ENCODE data around the gene CAPN14. TPM values are rescaled to one million over a fixed set of nuclear protein-coding genes. Genes with fewer than 3 reads are reported as not detected.
"Not testable (repeated sequence)": the region's sequence is repeated elsewhere in the genome, so short reads cannot be mapped to it uniquely, and the experiment has no call there.

The CAPN14 gene
- polyA plus RNA-seq, 4 donors, result 0.04 to 0.09 (median 0.07) TPM

DNA sequence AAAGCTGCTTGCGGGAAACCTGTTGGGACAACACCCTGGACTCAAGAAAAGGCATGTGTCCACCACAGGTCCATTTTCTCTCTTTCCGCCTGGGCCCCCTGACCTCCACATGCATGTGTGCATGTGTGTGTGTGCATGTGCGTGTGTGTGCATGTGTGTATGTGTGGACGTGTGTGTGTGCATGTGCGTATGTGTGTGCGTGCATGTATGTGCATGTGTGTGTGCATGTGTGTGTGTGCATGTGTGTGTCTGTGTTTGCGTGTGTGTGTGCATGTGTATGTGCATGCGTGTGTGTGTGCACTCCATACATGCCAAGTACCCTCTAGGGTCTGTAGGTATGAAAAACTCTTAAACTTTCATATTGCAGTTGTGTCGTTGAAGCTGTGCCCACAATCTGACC lies 16.3 kb downstream of the CAPN14 start:
- DNase-seq (ENCODE audit: low read depth in 4 of 4, low spot score in 3 of 4), result no peak

DNA sequence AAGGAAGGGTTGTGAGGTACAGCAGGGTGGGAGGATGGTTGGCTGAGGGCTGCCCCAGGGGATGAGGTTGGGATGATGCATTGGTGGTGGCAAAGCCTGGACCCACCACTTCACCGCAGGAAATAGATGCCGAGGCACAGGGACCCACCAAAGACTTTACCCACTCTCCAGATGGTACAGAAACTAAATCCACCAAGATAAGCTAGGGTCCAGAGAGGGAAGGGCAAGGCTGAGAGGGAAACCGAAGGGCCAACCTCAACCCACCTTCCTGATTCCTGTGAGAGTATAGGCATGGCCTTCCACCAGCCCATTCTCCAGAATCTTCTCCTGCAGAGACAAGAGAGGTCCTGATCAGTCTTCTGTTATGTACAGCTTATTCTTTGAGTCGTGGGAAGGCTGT lies 18.1 kb downstream of the CAPN14 start:
- no peak for DNase-seq (ENCODE audit: low read depth in 4 of 4, low spot score in 3 of 4)

GRCh38 chr2:31197669-31198068 lies 19.6 kb downstream of the CAPN14 start:
- no peak for DNase-seq (ENCODE audit: low read depth in 4 of 4, low spot score in 3 of 4)

GRCh38 chr2:31197166-31197565 lies 20.1 kb downstream of the CAPN14 start:
- no peak for DNase-seq (ENCODE audit: low read depth in 4 of 4, low spot score in 3 of 4)

DNA sequence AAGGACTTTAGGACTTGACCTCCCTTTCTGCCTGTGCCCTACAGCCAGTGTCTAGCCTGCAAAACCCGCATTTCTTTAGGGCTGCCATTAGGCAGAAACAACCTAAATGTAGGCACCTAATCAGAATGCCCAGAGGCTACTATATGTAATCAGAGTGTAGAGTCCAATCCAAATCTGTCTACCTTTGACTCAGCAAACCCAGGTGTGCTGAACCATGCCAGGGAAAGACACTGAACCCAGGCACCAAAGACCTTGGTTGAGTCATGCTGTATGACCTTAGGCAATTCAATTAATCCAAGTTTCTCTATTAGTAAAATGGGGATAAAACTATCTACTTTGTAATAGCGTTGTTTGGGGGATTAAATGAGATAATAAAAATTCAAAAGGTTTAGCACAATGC lies 20.7 kb downstream of the CAPN14 start:
- no peak for DNase-seq (ENCODE audit: low read depth in 4 of 4, low spot score in 3 of 4)

- no peak for DNase-seq (ENCODE audit: low read depth in 4 of 4, low spot score in 3 of 4)
These were observed 23.5 kb downstream of the CAPN14 start for GRCh38 chr2:31193806-31194205.

- no peak for DNase-seq (ENCODE audit: low read depth in 4 of 4, low spot score in 3 of 4)
These were observed 24.4 kb downstream of the CAPN14 start for GRCh38 chr2:31192851-31193392.

- DNase-seq (ENCODE audit: low read depth in 4 of 4, low spot score in 3 of 4), result no peak
These were observed 24.9 kb downstream of the CAPN14 start for GRCh38 chr2:31192396-31192795.

- DNase-seq (ENCODE audit: low read depth in 4 of 4, low spot score in 3 of 4), result no peak
These were observed 25.4 kb downstream of the CAPN14 start for GRCh38 chr2:31191931-31192330.

GRCh38 chr2:31190188-31190587 lies 27.1 kb downstream of the CAPN14 start:
- no peak for DNase-seq (ENCODE audit: low read depth in 4 of 4, low spot score in 3 of 4)

- DNase-seq (ENCODE audit: low read depth in 4 of 4, low spot score in 3 of 4), result no peak
These were observed 28.2 kb downstream of the CAPN14 start for GRCh38 chr2:31189141-31189540.

GRCh38 chr2:31188131-31188530 lies 29.2 kb downstream of the CAPN14 start:
- DNase-seq (ENCODE audit: low read depth in 4 of 4, low spot score in 3 of 4), result no peak

DNA sequence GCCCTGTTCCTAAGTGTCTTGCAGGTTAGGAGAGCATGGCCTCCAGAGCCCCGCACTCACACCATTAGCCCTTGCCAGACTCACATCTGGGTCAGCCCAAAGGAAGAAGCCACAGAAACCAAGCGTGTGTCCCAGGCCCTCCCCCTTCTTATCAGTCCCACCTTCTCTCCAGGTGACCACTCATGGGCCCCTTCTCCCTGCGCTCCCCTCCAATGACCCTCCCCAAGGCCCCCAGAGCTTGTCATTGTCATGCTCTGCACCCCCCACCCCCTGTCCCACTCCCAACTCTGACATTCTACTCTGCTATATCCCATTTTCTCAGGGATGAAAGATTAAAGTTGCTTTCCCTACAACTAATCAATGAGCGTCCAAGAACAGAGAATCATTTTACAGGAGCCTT lies 30.1 kb downstream of the CAPN14 start:
- DNase-seq (ENCODE audit: low read depth in 4 of 4, low spot score in 3 of 4), result no peak

- not testable (repeated sequence) for DNase-seq (ENCODE audit: low read depth in 4 of 4, low spot score in 3 of 4)
These were observed 33.3 kb downstream of the CAPN14 start for GRCh38 chr2:31183973-31184372.

- DNase-seq (ENCODE audit: low read depth in 4 of 4, low spot score in 3 of 4), result no peak
These were observed 40.6 kb downstream of the CAPN14 start for GRCh38 chr2:31176742-31177141.

DNA sequence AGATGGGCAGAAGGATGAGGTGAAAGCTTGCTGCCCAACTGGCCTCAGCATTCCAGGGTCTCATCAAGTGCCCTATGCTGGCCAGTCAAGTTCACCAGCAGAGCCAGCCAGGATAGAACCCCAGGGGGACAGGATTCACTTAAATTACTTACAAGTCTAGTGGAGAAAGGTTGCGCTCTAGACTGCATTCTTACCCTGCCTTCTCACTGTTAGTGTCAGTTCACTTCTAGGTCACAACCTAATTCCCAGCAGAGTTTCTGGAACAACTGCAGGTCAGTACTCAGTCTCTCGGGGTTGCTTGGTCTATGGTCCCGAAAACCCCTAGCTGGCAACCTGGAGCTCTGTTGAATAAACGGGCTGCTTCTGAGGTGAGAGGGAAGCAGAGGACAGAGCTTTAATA lies 46.2 kb downstream of the CAPN14 start:
- no peak for DNase-seq (ENCODE audit: low read depth in 4 of 4, low spot score in 3 of 4)

GRCh38 chr2:31170071-31170698 lies 47.1 kb downstream of the CAPN14 start:
- DNase-seq (ENCODE audit: low read depth in 4 of 4, low spot score in 3 of 4), result peak; percentile 16 to 45 (median 30)

- DNase-seq (ENCODE audit: low read depth in 4 of 4, low spot score in 3 of 4), result no peak
These were observed 49.0 kb downstream of the CAPN14 start for GRCh38 chr2:31168291-31168690.

DNA sequence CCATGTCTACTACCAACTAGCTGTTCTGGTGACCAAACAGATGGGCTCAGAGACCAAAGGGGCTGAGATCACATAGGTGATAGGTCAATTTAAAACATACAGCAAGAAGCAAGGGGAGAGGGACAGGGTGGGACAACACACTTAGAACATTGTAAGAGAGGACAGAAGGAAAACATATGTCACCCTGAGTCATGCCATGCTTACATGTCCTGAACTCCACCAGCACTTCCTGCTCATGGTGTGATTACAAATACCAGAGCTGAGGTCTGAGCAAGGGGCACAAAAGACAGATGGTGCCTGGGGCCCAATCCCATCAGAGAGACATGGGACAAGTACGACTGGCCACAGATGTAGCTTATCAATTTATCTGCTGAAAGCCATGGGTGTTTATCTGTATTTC lies 50.4 kb downstream of the CAPN14 start:
- no peak for DNase-seq (ENCODE audit: low read depth in 4 of 4, low spot score in 3 of 4)

DNA sequence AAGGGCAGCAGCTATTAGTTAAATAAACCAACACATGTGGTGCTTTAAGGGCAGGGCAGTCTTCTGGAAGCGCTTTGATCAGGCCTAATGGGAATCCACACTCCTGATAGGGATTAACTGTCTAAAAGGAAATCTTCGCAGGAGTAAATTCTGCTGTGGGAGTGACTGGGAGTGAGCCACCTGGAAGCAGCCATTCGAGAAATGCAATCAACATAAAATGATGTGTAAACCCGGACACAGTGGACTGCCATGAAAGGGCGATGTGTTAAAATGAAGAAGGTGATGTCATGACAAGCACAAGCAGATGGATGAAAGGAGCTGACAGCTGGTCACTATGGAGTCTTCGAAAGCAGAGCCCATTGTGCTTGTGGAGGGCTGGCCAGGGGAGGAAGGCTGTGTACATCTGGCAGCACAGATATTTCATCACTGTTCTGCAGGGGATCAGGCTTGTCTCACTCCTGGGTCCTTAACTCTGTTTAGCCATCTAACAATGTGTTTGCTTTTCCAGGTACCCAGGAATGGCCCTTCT lies 54.2 kb downstream of the CAPN14 start:
- DNase-seq (ENCODE audit: low read depth in 4 of 4, low spot score in 3 of 4), result no peak

GRCh38 chr2:31161637-31162036 lies 55.7 kb downstream of the CAPN14 start:
- DNase-seq (ENCODE audit: low read depth in 4 of 4, low spot score in 3 of 4), result no peak

- no peak for DNase-seq (ENCODE audit: low read depth in 4 of 4, low spot score in 3 of 4)
These were observed 65.8 kb downstream of the CAPN14 start for GRCh38 chr2:31151501-31151900.
